CD4-positive, alpha-beta T cell treated with Interleukin-4 for 4 hours (primary cell): ENCODE measurements around the gene C13orf46.
"Not testable (repeated sequence)": the region's sequence is repeated elsewhere in the genome, so short reads cannot be mapped to it uniquely, and the experiment has no call there.

Source experiments
- DNase-seq: peaks from one replicate; pipeline ENCODE4 v3.0.0-alpha.2; 2020

Gene C13orf46

DNA sequence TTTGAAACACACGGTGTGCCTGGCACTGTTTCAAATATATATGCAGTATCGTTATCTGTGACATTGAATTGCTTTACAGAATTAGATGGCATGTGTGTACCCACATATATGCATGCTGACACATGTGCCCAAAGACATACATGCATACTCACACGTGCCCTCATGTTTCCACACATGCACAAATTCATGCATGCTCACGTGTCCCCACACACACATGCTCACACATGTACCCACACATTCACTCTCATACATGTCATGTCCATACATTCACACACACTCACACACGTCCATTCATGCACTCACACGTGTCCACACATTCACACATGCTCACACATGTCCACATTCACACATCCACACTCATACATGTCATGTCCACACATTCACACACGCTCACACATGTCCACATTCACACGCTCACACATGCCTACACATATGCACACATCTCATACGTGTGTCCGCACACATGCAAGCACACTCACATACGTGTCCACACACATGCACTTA, 17.9 kb upstream of the C13orf46 start:
- DNase-seq, result no peak

DNA sequence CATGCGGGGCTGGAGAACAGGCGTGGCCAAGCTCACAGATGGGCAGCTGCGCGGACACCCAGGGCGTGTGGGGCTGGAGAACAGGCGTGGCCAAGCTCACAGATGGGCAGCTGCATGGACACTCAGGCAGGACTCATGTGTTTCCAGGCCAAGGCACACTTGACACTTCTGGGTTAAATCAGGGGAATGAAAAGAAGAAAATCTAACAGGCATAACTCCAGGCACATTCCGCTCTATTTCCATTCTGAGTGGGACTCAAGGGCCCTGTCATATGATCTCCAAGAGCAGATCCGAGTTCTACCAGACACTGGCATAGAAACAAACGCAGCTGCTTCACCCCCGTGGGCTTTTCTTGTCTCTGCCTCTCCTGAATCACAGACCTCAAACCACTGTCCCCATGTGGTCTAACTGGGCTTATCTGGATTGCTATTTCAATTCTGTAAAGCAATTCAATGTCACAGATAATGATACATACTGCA, 17.4 kb upstream of the C13orf46 start:
- no peak for DNase-seq

DNA sequence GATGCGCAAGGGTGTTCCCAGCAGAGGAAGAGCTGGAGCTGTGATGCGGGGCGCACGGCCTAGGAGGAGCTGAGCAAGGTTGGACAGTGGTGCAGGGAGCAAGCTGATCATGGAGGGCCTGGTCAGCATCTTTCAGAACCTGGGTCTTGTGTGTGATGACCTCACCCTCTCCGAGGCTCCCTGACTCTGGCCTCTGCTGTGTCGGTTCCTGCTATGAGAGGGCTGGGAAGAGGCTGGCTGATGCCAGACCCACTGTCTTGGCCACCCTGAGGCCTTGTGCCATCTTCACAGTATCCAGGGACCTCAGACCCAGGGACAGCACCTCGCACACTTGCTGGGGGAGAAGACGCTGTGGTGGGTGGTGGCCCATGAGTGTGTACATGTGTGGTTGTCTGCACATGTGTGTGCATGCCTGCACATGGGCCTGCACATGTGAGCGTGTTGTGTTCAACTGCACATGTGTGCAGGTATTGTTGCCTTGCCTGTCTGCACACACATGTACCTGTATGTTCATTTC, 16.5 kb upstream of the C13orf46 start:
- DNase-seq, result no peak

DNA sequence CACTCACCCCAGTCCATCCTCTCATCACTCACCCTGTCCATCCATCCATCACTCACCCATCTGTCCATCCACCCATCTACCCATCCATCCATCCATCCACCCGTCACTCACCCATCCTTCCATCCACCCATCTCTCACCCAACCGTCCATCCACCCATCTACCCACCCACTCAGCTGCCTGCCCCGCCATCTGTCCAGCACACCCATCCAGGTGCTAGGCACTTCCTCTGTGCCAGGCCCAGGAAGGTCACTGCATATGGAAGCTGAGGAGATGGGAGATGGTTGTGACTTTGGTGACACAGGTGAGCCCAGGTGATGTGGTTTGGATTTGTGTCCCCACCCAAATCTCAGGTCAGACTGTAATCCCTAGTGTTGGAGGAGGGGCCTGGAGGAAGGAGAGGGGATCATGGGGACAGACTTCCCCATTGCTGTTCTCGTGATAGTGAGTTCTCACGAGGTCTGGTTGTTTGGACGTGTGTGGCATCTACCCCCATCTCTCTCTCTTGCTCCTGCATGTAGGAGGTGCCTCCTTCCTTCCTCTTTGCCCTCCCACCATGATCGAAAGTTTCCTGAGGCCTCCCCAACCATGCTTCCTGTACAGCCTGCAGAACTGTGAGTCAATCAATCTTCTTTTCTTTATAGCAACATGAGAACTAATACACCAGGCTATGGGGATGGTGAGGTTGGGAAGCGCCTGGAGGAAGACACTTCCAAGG, 15.9 kb upstream of the C13orf46 start:
- no peak for DNase-seq

DNA sequence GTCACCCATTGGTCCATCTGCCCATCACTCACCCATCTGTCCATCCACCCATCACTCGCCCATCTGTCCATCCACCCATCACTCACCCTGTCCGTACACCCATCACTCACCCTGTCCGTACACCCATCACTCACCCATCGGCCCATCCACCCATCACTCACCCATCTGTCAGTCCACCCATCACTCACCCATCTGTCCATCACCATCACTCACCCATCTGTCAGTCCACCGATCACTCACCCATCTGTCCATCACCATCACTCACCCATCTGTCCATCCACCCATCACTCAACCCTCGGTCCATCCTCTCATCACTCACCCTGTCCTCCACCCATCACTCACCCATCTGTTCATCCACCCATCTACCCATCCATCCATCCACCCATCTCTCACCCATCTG, 15.0 kb upstream of the C13orf46 start:
- DNase-seq, result not testable (repeated sequence)

DNA sequence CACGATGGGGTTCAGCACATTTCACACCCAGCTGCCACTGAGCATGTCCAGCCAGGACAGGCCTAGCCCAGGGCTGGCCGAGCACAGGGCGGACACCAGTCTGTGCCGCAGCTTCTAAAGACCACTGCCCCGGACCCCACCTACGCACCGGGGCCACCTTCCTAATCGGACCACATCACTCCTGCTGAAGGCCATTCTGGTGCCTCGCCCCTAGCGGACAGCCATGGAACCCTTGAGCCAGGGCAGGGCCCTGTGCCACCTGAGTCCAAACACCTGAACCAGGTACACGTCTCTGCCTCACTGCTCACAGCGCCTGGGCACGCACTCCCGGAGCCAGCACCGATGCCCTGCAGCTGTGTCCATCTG, 8.4 kb upstream of the C13orf46 start:
- no peak for DNase-seq

DNA sequence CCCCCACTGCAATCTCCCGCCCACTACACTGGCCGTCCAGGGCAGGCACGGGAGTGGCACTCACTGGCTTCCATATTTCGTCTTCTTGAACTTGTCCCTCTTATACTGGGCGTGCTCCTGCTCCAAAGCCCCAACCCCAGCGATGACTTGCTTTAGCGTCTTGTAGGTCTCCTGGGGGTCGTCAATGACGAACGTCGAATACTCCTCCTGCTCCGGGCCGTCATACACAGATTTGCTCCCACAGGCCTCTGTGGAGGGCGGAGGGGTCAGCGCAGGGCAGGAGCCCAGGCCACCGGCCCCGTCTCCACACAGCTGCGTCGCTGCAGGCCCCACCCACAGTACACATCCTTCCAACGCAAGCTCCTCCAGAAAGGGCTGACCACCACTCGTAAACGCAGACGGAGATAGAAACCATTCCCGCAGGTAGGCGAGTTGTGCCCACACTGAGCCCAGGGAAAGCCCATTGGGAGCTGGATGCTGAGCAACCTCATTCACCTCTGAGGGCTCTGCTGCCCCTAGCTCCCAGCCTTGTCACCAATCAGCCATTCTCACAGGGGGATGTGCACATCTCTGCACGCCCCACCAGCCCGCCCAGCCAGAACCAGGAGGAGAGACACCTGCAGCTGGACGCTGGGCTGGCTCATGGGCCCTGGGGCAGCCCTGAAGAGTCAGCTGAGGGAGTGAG, 7.9 kb upstream of the C13orf46 start:
- no peak for DNase-seq

DNA sequence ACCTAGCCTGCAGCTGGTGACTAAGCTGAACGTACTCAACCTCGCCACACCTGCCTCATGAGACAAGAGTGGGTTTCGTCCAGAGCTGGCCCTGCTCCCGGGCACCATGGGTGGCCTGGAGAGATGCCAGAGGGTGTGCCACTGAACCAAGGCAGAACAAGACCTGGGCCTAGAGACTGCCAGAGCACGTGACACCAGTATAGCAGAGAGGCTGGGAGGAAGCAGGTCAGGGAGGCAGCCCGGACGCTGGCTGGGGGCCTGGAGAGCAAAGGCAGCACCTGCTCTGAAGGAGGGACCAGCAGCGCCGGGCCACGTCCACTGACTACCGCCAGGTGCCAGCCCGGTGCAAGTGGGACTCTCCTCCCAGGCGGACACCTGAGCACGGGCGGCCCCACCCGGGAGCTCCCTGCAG, 7.3 kb upstream of the C13orf46 start:
- no peak for DNase-seq

DNA sequence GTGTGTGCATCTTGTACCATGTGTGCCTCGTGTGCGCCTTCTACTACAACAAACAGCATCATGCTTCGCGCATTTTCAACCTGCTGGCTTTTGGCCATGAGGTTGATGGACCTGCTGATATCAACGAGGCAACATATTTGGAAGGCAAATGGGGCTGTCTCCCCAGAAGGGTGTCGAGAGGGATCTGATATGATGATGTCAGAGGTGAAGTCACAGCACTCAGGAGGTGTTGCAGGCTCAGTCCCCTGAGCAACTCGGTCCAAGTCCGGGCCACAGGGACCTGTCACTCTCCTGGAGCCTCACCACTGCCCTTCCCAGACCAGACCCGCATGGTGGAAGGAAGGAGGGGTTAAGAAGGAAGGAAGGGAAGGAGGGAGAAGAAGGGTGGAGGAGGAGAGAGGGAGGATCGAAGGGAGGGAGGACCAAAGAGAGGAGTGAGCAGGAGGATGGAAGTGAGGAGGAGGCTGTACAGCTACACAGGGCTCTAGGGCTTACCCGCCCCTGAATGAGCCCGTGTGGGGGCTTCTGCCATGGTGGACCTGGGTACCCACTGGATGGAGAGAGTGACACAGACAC, 6.7 kb upstream of the C13orf46 start:
- DNase-seq, result no peak

DNA sequence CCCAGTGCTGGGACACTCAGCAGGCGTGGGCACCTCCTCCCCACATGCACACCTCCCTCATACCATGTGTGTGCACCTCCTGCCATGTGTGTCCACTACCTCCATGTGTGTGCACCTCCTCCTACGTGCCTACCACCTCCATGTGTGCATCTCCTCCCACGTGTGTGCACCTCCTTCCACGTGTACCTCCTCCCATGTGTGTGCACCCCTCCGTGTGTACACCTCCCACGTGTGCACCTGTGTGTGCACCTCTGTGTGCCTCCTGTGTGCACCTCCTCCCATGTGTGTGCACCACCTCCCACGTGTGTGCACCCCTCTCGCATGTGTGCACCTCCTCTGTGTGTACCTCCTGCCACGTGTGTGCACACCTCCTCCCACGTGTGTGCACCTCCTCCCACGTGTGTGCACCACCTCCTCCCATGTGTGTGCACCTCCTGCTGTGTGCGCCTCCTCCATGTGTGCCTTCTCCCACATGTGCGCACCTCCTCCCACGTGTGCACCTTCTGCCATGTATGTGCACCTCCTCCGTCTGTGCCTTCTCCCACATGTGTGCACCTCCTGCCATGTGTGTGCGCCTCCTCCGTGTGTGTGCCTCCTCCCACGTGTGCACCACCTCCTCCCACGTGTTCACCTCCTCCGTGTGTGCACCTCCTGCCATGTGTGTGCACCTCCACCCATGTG, 6.1 kb upstream of the C13orf46 start:
- no peak for DNase-seq

DNA sequence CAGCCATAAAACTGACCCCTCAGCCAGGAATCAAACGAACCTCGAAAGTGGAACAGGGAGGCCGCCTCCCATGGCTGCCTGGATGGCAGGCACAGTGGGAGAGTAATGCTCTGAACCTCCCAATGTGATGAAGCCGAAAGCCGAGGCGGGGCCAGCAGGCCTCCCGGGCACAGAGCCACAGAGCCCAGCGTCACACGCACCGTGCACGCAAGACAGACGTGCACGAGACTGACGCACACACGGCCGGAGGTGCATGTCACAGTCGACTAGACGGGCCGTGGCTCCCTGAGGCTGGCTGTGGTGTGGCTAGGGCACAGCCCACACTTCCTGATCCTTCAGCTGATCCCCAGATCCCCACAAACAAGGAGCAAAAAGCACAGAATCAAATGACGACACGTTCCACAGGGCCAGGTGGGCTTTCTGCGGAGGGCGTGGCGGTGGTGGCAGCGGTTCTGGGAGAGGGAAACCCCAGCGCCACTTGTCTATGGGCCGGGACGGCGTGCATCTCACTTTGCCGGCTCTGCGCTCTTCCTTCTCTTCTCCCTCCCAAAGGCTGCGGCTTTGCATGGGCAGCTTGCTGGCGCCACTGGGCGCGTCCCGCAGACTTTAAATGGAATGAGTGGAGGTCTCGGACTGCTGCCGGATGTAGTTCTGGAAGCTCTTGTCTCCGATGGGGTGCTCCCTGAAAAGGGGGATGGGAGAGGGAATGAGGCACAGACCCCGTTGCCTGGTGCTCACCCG, 5.0 kb upstream of the C13orf46 start:
- DNase-seq, result no peak

DNA sequence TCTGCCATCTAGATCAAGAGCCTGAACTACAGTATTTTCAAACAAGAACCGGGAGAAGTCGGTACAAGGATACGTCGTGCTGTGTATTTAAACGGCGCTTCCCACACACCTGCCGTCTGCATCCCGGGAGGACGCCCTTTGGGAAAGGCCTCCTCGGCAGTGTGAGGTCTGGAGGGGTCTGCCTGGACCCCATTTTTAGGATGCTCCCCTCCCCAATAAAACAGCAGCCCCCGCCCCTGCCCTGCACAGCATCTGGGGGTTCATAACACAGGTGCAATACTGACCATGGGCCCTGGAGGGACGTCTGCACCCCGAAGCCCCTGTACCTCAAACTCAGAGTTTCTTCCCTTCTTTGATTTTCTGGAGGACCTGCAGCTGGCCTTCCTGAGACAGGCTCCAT, 4.1 kb upstream of the C13orf46 start:
- no peak for DNase-seq

DNA sequence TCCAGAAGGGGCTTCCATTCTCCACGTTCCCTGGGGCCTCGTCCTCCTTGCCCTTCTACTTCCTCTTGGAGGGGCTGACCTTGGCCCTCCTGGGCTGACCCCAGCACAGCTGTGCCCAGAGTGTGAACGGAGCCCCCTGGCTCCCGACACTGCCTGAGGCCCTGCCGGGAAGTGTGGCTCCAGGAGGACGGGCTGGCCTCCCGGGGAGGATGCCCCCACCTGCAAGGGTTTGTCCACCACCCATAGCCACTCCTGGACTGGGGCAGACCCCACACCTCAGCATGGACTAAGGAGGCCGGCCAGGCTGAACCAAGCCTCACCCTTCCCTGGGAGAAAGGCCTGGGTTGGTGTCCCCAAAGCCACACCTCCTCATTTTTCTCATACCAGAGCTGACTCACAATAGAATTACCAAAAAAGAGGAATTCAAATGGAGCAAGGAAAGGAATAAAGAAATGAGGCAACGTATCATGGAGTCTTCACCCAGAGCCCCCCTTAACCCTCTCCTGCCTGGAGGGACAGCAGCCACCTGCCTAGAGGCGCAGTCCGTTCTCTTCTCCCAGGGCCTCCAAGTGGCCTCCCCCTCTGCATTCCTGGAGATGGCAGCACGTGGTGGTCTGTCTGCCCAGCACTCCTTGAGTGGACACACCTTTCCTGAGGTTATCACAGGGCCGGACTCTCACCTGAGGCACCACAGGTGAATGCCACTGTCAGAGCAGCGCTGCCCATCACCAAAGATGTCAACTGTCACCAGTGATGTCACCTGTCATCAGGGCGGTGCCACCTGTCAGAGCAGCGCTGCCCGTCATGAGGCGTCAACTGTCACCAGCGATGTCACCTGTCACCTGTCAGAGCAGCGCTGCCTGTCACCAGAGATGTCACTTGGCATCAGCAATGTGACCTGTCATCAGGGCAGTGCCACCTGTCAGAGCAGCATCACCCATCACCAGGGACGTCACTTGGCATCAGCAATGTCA, 3.1 kb upstream of the C13orf46 start:
- no peak for DNase-seq

DNA sequence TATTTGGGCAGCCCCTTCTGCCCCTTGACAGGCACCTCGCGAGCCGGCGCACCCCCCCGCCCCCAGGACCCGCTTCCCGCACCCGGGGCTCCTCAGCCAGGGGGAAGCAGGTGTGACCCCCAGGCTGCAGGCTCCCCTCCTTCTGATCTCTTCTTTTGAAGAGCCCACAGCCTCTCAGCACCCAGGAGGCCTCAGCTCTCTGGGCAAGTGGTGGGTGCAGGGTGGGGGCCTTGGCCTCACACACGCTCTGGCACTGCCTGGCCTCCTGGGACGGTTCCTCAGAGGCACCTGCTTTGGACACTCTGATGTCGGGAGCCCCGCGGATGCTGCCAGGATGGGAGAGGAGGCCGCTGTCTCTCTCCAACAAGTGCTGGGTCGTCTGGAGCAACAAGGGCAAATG, 1.5 kb upstream of the C13orf46 start:
- DNase-seq, result no peak

DNA sequence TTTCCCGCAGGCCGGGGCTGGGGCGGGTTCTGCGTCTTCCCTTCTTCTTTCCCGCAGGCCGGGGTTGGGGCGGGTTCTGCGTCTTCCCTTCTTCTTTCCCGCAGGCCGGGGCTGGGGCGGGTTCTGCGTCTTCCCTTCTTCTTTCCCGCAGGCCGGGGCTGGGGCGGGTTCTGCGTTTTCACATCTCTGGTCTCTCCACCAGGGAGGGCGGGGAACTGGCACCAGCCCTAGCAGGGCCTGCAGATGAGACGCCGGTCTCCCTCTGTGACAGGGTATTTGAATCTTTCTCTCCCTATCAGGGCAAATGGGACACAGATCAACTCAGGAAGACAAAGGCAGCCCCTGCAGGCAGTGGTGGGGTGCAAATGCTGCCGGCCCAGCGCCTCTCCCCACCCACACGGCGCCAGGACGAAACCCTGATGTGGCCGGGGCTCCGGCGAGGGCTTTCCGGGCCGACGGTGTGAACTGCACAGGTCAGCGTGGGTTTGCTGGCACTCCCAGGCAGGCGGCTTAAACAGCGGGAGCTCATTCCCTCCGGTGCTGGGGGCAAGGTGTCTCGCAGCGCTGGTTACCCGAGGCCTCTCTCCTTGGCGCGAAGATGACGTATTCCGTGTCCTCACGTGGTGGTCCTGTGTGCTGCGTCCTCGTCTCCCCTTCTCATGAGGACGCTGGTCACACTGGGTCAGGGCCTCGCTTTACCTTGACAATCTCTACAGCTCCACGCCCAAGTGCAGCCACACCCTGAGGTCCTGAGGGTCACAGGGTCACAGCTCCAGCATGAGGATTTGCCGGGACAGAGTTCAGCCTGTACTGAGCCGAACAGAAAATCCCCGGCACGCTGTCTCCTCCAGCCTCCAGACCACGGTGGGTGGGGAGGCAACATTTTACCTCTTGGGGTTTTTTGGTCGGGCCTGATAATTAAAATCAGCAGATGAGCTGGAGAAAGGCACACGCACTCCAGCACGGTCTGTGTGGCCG, 717 bp upstream of the C13orf46 start:
- DNase-seq, result no peak

DNA sequence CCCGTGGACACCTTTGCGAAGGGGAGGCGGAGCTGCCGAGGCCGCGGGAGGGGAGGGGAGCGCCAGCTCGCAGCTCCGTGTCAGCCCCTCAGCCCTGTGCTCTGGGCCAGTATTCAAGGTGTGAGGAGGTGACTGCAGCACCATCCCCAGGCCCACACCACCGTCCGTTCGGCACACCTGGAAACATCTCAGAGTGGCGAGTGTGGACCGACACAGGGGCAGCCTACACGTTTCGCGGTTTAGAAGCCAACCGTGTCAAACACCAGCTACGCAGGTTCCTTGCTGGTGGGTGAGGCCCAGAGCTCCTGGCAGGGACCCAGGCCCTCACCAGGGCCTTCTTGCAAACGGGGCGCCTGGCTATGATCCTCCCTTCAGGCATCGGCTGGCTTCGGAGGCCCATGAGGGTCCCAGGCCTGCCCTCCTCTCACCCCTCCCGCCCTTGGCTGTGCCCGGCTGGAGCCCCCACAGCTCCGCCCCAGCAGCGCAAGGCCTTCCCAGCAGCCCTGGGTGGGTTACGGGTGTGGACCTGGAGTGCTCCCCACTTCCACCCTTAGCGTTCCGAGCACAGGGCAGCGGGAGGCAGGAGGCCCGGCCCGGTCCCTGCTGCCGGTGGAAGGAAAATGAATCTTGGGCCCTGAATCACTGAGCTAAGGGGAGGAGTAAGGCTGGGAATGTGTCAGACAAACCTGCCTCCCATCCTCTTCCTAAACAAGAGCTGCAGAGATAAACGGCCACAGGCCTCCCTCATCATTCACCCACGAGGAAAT, 1.2 kb downstream of the C13orf46 start:
- DNase-seq, result no peak

DNA sequence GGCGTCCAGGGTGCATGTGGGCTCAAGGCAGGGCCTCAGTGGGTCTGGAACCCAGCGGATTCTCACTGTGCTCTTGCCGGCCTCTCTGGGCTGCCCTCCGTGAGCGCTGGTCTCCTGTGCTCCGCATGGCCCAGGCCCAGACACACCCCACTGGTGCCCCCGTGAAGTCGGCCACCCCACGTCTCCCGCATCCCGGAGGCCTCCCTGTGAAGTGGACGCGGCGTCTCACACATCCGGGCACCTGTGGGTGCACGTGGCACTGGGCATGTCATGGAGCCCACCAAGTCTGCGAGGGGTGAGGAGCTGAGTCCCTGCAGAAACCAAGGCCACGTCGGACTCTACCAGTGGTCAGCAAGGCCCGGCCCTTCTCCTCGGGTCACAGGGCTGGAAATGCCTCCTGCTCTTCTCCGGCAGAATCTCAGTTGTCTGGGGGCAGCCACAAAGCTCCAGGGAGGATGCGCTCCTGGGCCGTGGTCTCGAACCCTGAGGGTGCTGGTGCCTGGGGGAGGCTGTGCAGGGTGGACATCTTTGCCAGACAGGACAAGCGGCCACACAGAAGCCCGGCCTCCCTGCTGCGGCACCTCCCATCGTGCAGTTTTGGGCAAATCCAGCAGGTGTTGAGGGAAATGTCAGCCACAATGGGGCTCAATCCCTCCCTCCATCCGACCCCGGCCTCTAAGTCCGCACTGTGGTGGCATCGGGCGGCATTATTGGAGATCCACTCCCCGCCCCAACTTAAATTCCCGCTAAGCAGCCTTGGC, 2.2 kb downstream of the C13orf46 start:
- no peak for DNase-seq

DNA sequence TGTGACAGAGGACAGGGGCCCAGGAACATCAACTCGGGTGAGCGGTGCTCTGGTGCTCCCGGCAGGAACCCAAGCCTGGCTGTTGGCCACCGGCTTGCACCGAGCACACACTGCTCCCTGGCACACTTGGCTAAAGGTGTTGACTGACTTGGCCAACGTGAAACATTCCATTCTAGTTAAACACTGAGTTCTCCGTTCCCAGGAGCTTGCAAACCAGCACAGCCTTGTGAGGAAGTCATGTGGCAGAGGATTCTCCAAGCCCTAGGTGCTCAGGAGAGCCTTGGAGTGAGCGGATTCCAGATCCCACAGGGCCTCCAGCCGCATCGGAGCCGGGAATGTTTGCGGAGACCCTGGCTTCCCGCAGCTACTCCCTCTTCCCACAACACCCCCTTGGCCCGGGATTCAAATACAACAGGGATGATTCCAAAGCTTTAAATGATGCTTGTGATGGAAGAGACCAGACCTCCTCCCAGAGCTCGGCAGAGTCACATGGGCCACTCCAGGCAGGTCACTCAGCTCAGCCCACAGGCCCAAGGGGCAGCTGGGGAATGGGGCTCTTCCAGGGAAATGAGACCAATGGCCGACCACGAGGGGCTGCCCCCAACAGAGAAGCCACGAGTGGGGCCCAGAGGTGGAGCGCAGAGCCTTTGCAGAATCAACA, 2.9 kb downstream of the C13orf46 start:
- no peak for DNase-seq
